Measurements from ENCODE around the gene ZMYND11.

DNA sequence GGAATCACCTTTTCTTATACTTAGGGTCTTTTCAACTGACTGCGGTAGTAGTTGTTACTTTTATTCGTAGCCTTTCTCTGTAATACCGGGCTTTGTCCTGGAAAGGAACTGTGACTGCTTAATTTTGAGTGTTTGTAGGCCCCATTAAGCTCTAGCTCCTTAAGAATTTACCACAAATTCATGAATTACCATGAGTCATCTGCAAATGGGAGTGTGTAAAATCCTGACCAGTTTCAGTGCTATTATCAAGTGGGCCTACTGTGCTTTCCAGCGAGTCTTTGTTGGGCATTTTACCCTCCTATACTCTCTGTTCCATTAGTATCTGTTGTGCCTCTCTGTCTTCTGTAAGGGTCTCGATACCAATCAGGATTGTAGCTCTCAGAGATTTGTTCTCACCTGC, 49.7 kb downstream of the ZMYND11 start:
- no peak for TF ChIP-seq EZH2phosphoT487 (IDR thresholded peaks at IDR 0.05; ENCODE audit: borderline replicate concordance, low read length)
- TF ChIP-seq, protein P1, sequence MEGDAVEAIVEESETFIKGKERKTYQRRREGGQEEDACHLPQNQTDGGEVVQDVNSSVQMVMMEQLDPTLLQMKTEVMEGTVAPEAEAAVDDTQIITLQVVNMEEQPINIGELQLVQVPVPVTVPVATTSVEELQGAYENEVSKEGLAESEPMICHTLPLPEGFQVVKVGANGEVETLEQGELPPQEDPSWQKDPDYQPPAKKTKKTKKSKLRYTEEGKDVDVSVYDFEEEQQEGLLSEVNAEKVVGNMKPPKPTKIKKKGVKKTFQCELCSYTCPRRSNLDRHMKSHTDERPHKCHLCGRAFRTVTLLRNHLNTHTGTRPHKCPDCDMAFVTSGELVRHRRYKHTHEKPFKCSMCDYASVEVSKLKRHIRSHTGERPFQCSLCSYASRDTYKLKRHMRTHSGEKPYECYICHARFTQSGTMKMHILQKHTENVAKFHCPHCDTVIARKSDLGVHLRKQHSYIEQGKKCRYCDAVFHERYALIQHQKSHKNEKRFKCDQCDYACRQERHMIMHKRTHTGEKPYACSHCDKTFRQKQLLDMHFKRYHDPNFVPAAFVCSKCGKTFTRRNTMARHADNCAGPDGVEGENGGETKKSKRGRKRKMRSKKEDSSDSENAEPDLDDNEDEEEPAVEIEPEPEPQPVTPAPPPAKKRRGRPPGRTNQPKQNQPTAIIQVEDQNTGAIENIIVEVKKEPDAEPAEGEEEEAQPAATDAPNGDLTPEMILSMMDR (IDR thresholded peaks at IDR 0.05; ENCODE audit: low read depth, low read length, poor library complexity, severe bottlenecking), result no peak
